Measurements from ENCODE around the gene DENND5A.

Gene DENND5A

GRCh38 chr11:9095421-9095820, 169.7 kb downstream of the DENND5A start:
- ChIA-PET POLR2A (no interaction called here), CTCF (interaction anchor here (0.6 to 1.5 kb wide), 8 partner anchors 9 to 183 kb away, joined by 3 to 10 read pairs (median 4); no protein-coding TSS in a partner anchor)
- no peak for DNase-seq (ENCODE audit: extremely low spot score)
- no peak for TF ChIP-seq NFRKB (IDR thresholded peaks at IDR 0.05)

- CTCF ChIA-PET, result interaction anchor here (1.4 to 1.5 kb wide), 3 partner anchors 16 to 79 kb away, joined by 4 to 8 read pairs (median 5); no protein-coding TSS in a partner anchor
- no peak for DNase-seq (ENCODE audit: extremely low spot score)
- POLR2A ChIA-PET, result interaction anchor here (0.9 kb wide), 1 partner anchor 130 kb away, joined by 4 read pairs; the partner anchor contains the start of gene TMEM9B
Observed at GRCh38 chr11:9094420-9094819, 170.7 kb downstream of the DENND5A start.

GRCh38 chr11:9092853-9093778, 172.0 kb downstream of the DENND5A start:
- POLR2A ChIA-PET, result interaction anchor here (2.0 kb wide), 1 partner anchor 366 kb away, joined by 6 read pairs; no protein-coding TSS in a partner anchor
- DNase-seq (ENCODE audit: extremely low spot score), result no peak
- TF ChIP-seq PKNOX1 (IDR thresholded peaks at IDR 0.05), result 0 out of 2 replicates have a peak, but pooled peaks have one; percentile 10
- no peak for TF ChIP-seq ZNF384 (IDR thresholded peaks at IDR 0.05)
- CTCF ChIA-PET, result interaction anchor here (0.6 to 1.3 kb wide), 5 partner anchors 45 to 162 kb away, joined by 3 to 6 read pairs (median 4); no protein-coding TSS in a partner anchor

More at GRCh38 chr11:9094420-9094819, 170.7 kb downstream of the DENND5A start:
- no peak for TF ChIP-seq TARDBP (IDR thresholded peaks at IDR 0.05)
- no peak for TF ChIP-seq SP1 (IDR thresholded peaks at IDR 0.05)
- TF ChIP-seq L3MBTL2 (conservative IDR thresholded peaks at IDR 0.05), result no peak
- TF ChIP-seq BHLHE40 (IDR thresholded peaks at IDR 0.05; ENCODE audit: borderline replicate concordance), result no peak
- no peak for TF ChIP-seq FOXA1 (IDR thresholded peaks at IDR 0.05)
- TF ChIP-seq HDGF (IDR thresholded peaks at IDR 0.05; ENCODE audit: borderline replicate concordance), result no peak
- no peak for TF ChIP-seq PKNOX1 (IDR thresholded peaks at IDR 0.05)
- TF ChIP-seq ELF4 (IDR thresholded peaks at IDR 0.05), result no peak
- no peak for TF ChIP-seq FOXM1 (IDR thresholded peaks at IDR 0.05; ENCODE audit: borderline replicate concordance)
- TF ChIP-seq ARNT (IDR thresholded peaks at IDR 0.05), result no peak

- ChIA-PET CTCF (interaction anchor here (1.3 kb wide), 1 partner anchor 46 kb away, joined by 5 read pairs; no protein-coding TSS in a partner anchor), POLR2A (interaction anchor here (2.0 kb wide), 1 partner anchor 368 kb away, joined by 6 read pairs; no protein-coding TSS in a partner anchor)
- DNase-seq (ENCODE audit: extremely low spot score), result no peak
- TF ChIP-seq L3MBTL2 (conservative IDR thresholded peaks at IDR 0.05) (no peak), LEF1 (IDR thresholded peaks at IDR 0.05; ENCODE audit: borderline replicate concordance) (no peak), NFRKB (IDR thresholded peaks at IDR 0.05) (no peak), ARNT (IDR thresholded peaks at IDR 0.05) (no peak), SP1 (IDR thresholded peaks at IDR 0.05) (no peak), FOXK2 (IDR thresholded peaks at IDR 0.05) (no peak), ELF4 (IDR thresholded peaks at IDR 0.05) (no peak), FOXA1 (IDR thresholded peaks at IDR 0.05) (no peak), CTBP1 (IDR thresholded peaks at IDR 0.05; ENCODE audit: borderline replicate concordance) (no peak), HDGF (IDR thresholded peaks at IDR 0.05; ENCODE audit: borderline replicate concordance) (no peak), TARDBP (IDR thresholded peaks at IDR 0.05) (no peak), FOXM1 (IDR thresholded peaks at IDR 0.05; ENCODE audit: borderline replicate concordance) (no peak), BHLHE40 (IDR thresholded peaks at IDR 0.05; ENCODE audit: borderline replicate concordance) (no peak)
Observed at GRCh38 chr11:9092072-9092471, 173.1 kb downstream of the DENND5A start.

GRCh38 chr11:9091044-9091922, 173.9 kb downstream of the DENND5A start, which contains the start of gene SCUBE2:
Gene SCUBE2, minus strand, starts transcription at chr11:9091599. Its CDS starts 71 bp downstream, at chr11:9091528.
- ChIA-PET POLR2A (no interaction called here), CTCF (no interaction called here)
- no peak for TF ChIP-seq L3MBTL2 (conservative IDR thresholded peaks at IDR 0.05)
- TF ChIP-seq FOXA1 (IDR thresholded peaks at IDR 0.05), result no peak
- TF ChIP-seq CTBP1 (IDR thresholded peaks at IDR 0.05; ENCODE audit: borderline replicate concordance), result no peak
- no peak for TF ChIP-seq TARDBP (IDR thresholded peaks at IDR 0.05)
- no peak for TF ChIP-seq ZNF384 (IDR thresholded peaks at IDR 0.05)
- TF ChIP-seq SP1 (IDR thresholded peaks at IDR 0.05), result no peak
- no peak for TF ChIP-seq ARNT (IDR thresholded peaks at IDR 0.05)
- no peak for TF ChIP-seq BHLHE40 (IDR thresholded peaks at IDR 0.05; ENCODE audit: borderline replicate concordance)
- no peak for TF ChIP-seq FOXM1 (IDR thresholded peaks at IDR 0.05; ENCODE audit: borderline replicate concordance)
- TF ChIP-seq SUZ12 (IDR thresholded peaks at IDR 0.05), result no peak
- no peak for TF ChIP-seq PKNOX1 (IDR thresholded peaks at IDR 0.05)
- no peak for TF ChIP-seq HDGF (IDR thresholded peaks at IDR 0.05; ENCODE audit: borderline replicate concordance)
- TF ChIP-seq NFRKB (IDR thresholded peaks at IDR 0.05), result no peak
- no peak for TF ChIP-seq ELF4 (IDR thresholded peaks at IDR 0.05)
- TF ChIP-seq LEF1 (IDR thresholded peaks at IDR 0.05; ENCODE audit: borderline replicate concordance), result no peak
- TF ChIP-seq FOXK2 (IDR thresholded peaks at IDR 0.05), result no peak
- no peak for DNase-seq (ENCODE audit: extremely low spot score)

Data from HEK293T (cell line).